GM19452 (cell line): Measurements from ENCODE around the gene RHOD.
A peak's percentile ranks its signal among the peaks of the same experiment; 100 is the strongest.

ENCODE experiments used
- ATAC-seq: cut with Tn5 transposase; IDR thresholded peaks from one replicate; pipeline ENCODE4 v1.9.1; 2021; ENCODE audit not compliant: unreplicated experiment

RHOD gene, protein sequence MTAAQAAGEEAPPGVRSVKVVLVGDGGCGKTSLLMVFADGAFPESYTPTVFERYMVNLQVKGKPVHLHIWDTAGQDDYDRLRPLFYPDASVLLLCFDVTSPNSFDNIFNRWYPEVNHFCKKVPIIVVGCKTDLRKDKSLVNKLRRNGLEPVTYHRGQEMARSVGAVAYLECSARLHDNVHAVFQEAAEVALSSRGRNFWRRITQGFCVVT

DNA sequence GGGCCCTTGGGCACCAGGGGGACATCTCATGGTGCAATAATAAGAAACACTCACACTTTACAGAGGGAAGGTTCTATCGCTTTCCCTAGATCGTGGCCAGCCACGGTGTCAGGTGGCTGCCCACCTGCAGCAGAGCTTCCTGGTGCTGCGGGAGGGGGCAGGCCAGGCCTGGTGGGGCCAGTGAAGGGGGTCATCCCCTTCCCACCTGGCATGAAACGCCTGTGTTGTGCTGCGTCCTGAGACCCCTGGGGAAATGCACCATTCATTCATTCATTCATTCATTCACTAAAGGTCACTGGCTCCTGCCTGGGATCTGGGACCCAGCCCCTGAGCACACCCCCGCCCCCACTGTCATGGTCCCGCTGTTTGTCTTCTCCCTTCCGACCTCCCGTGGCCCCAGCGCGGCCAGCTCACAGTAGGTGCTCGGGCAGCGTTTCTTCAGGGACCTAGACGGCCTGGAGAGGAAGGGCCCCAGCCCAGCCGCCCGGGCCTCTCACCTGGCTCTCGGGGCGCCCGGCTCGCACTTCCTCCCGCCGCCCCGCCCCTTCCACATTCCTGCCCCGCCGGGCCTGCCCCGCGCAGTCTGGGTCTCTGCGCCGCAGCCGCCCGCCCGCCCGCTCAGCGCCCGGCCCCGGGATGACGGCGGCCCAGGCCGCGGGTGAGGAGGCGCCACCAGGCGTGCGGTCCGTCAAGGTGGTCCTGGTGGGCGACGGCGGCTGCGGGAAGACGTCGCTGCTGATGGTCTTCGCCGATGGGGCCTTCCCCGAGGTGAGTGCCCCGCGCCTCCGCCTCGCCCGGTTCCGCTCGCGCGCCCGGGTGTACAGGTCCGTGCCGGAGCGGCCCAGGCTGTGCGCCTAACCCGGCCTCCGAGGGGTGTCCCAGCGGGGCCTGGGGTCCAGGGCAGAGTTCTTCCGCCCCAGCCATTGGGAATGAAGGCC is at the start of gene RHOD:
RHOD (plus strand) TSS at position 581 of the 938 bp plus-strand sequence; CDS start at position 637, 56 bp downstream.
- ATAC-seq = no peak

GRCh38 chr11:67007126-67007525 is 49.5 kb upstream of the RHOD start:
- no peak for ATAC-seq

- no peak for ATAC-seq
Observed at GRCh38 chr11:67010296-67010905, 46.2 kb upstream of the RHOD start.

DNA sequence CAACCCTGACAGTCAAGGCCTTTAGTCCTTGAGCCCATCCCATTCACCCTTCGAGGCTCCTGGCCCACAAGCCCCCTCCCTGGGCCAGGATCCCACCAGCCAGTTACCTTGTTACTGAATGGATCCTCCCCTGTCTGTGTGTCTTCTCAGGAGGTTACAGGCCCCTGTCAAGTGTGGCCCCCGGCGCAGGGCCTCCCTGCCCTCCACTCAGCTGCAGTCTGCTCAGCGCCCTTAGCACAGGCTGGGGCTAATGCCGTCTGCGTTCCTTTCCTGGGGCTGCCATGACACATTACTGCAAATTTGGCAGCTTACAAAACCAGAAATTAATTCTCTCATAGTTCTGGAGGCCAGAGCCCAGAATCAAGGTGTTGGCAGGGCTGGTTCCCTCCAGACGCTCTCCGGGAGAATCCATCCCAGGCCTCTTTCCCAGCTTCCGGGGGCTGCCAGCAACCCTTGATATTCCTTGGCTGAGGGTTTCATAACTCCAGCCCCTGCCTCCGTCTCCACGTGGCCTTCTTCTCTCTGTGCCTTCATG is 43.1 kb upstream of the RHOD start:
- ATAC-seq = no peak

DNA sequence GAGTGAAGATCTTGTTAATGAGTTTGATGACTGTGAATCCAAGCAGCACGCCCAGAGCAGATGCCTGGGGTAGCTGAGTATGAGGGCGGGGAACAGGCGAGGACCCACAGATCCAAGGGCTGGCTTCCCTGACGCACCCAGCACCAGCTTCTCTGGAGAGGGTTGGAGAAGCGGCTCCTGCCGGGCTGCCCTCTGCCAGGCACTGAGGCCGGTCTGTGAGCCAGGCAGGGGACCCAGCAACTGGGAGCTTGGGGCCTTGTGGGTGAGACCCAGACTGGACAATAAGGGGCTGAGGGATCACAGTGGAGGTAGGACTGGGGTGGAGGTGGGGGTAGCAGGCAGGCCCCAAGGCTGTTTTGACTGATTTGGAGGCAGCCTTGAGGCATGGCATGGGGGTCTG is 42.3 kb upstream of the RHOD start:
- no peak for ATAC-seq

GRCh38 chr11:67015048-67015447 is 41.6 kb upstream of the RHOD start:
- no peak for ATAC-seq

GRCh38 chr11:67016550-67016949 is 40.1 kb upstream of the RHOD start:
- no peak for ATAC-seq

GRCh38 chr11:67020949-67021348 is 35.7 kb upstream of the RHOD start:
- ATAC-seq = no peak

- ATAC-seq = no peak
Observed at GRCh38 chr11:67022341-67022933, 34.2 kb upstream of the RHOD start.

DNA sequence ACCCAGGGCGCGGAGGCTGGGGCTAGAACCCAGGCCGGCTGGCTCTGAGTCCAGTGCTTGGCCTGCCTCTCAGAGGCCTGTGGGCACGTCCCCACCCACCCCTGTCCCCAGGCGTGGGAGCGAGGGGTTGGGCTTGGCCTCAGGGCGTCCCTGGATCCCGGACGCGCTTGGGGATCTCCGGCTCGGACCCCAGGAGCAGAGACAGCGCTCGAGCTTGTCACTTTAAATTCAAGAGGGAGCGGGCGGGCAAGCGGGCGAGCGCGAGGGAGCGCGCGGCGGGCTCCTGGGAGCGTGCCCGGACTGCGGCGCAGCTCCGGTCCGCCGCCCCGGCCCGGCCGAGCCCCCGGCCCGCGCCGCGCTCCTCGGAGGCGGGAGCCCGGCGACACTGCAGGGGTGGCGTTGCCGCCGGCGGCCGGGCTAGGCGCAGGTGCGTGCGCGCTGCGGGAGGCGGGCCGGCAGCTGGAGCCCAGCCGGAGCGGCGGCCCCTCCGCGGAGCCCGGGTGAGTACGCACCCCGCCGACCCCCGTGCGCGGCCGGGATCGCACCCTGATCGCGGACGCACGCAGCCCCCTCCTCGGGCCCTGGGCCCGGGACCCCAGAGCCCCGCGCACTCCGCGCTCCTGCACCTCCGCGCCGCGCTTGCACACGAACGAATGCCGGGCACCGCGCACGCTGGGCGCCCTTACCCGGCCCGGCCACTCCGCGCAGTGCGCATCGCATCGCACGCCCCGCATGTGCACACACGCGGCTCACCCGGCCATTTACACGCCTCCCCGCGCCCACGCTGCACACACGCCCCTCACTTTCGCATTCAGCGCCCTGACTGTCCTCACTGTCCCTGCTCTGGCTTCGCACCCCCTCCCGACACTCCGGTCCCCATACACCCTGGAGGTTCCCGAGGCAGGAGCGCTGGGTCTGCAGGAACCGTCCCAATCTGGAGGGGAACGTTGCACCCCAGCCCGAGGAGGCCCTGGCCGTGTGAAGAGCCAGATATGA is 33.4 kb upstream of the RHOD start, which contains the start of gene SYT12:
SYT12 (plus strand) TSS at position 174 of the 996 bp plus-strand sequence. CDS start 7,011 bp downstream, outside the sequence.
- no peak for ATAC-seq

GRCh38 chr11:67023957-67024353 is 32.7 kb upstream of the RHOD start:
- no peak for ATAC-seq

DNA sequence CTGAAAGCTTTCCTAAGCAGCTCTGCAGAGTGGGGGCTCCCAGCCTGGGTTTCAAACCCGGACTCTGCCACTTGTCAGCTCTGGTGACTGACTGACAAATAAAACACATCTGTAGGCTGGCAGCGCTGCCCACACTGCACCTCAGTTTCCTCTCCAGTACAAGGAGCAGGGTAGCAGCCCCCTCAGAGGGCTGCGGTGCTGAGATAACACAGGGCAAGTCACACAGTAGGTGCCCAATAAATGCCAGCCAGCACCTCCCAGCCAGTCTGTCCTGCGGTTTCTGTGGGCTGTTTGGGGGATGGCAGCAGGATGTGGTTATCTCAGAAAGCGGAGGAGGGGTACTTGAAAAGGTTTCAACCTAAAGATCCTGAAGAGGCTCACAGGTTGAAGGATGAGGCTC is 32.2 kb upstream of the RHOD start:
- ATAC-seq = no peak

- ATAC-seq = no peak
Observed at GRCh38 chr11:67024966-67025365, 31.7 kb upstream of the RHOD start.

- no peak for ATAC-seq
Observed at GRCh38 chr11:67025750-67026149, 30.9 kb upstream of the RHOD start.

GRCh38 chr11:67026941-67027340 is 29.7 kb upstream of the RHOD start:
- no peak for ATAC-seq

DNA sequence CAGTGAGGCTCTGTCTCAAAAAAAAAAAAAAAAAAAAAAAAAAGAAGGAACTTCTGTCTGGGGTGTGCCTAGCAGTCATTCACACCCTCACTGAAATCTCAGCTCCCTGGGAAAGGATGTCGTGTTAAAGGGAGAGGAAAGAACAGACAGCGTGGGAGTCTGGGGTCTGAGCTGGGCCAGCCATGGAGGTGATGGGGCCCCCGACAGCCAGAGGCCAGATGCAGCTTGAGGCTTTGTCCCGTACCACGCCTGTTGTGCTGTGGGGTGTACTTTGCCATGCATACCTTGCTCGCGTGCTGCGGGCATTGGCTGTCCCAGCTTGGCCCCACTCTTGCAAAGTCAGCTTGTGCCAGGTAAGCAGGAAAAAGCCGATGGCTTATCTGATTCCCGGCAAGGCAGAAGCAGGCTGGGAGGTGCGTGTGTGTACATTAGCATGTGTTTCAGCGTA is 29.1 kb upstream of the RHOD start:
- peak; percentile 14 for ATAC-seq

DNA sequence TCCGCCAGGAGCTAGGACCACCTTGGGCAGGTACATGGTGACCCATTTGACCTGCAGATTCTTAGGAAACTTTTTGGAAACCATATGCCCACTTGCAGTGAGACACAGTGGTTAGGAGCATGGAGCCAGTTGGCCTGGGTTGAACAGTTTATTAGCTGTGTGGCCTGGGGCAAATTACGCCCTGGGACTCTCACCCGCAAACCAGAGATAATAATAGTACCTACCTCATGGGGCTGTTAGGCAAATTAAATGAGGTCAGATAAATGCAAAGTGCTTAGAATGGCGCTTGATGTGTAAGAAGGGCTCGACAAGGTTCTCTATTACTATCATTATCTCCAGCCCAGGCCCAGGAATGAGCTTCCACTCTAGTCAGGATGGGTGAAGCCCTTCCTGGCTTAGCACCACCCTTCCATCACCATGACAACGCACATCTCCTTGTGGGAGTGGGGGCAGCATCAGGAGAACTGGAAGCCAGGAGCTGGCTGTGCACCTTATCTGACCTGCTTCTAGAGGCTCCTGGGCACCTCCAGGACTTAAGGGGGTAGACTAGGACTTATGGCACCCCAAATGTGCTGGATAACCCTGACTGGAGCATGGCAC is 28.6 kb upstream of the RHOD start:
- peak; percentile 73 for ATAC-seq

- ATAC-seq = no peak
Observed at GRCh38 chr11:67029146-67029545, 27.5 kb upstream of the RHOD start.

DNA sequence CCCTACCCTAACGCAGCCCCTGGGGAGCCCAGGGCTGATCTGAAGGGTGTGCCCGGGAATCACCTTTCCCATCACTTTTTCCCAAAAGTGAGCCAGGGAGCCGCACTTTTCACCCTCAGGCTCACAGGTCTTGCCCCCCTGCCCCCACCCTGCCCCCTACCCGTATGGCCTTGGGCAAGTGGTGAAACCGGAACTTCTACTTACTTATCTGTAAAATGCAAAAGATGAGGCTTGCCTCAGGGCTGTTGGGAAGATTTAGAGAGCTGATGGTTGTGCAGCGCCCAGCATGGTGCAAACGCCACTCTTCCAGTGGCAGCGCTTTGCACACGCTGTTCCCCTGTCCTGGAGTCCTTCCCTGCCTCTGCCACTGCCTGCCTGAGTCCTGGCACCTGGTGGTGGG is 25.7 kb upstream of the RHOD start:
- no peak for ATAC-seq
